BLaER1 treated with 17β-estradiol and CSF1 and Interleukin-3, amounts not matched to agents 10 nM and 100 nM (cell line): Measurements from ENCODE around the gene CHRNA9.
A peak's percentile ranks its signal among the peaks of the same experiment; 100 is the strongest.

Experiments used
- H3K27ac ChIP-seq, 11 experiments: shearing (Covaris generic); formaldehyde crosslinking; 2 replicates each; pipeline ENCODE4 v1.8.1; 2022
- H3K27me3 ChIP-seq, 11 experiments: shearing (Covaris generic); formaldehyde crosslinking; 2 replicates each; pipeline ENCODE4 v1.8.1; 2022
- H3K36me3 ChIP-seq, 11 experiments: shearing (Covaris generic); formaldehyde crosslinking; 2 replicates each; pipeline ENCODE4 v1.8.1; 2022
- H3K4me1 ChIP-seq, 10 experiments: shearing (Covaris generic); formaldehyde crosslinking; 2 replicates each; pipeline ENCODE4 v1.8.1; 2022
- H3K4me2 ChIP-seq, 11 experiments: shearing (Covaris generic); formaldehyde crosslinking; 2 replicates each; pipeline ENCODE4 v1.8.1; 2022
- H3K4me3 ChIP-seq, 10 experiments: shearing (Covaris generic); formaldehyde crosslinking; 2 replicates each; pipeline ENCODE4 v1.8.1; 2022
- H3K9ac ChIP-seq, 11 experiments: shearing (Covaris generic); formaldehyde crosslinking; 2 replicates each; pipeline ENCODE4 v1.8.1; 2022
- H3K9me3 ChIP-seq, 11 experiments: shearing (Covaris generic); formaldehyde crosslinking; replicated peaks in 1 of 11; 2 replicates each; pipeline ENCODE4 v1.8.1; 2022
- H4K20me1 ChIP-seq, 11 experiments: shearing (Covaris generic); formaldehyde crosslinking; 2 replicates each; pipeline ENCODE4 v1.8.1; 2022
- Cebpa-rat ChIP-seq, 11 experiments: shearing (Covaris generic); IDR thresholded peaks; 2 replicates each; pipeline ENCODE4 v1.8.1; 2022

Gene CHRNA9

DNA sequence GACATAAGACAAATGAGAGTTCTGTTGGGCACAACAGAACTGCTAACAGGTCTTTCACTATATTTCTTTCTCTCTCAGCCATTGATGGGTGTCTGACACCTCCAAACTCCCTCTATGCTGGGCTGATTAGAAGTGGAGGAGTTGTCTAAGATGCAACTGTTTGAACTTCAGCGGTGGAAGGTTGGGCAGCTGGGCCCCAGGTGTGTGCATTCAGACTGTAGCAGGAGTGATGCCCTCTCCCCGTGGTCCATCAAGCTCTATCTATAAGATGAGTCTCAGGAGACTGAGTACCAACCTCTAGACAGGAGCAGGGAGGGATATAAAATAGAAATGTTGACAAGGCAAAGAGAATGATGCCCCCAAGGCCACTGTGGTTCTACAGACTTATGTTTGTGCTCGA, 28.2 kb upstream of the CHRNA9 start:
- Histone ChIP-seq H3K4me1 (peaks cover 62 to 96% (median 90%) of the 10 kb centered on the region in 10 experiments), H3K4me3 (peak overlapping the region in 1 of 10 experiments; percentile 26; a peak in 2 of 20 replicates), H3K36me3 (no peaks in the 10 kb centered on the region; a peak in 1 of 22 replicates), H3K4me2 (peak overlapping the region; percentile 77 to 98 (median 92)), H3K27ac (peak overlapping the region; percentile 27 to 95 (median 90); a peak in 21 of 22 replicates), H4K20me1 (no peaks in the 10 kb centered on the region), H3K9ac (peak overlapping the region; percentile 27 to 83 (median 78); a peak in 20 of 22 replicates), H3K9me3 (peaks cover 4 to 16% (median 10%) of the 10 kb centered on the region in 11 experiments; a peak in 17 of 22 replicates), H3K27me3 (no peaks in the 10 kb centered on the region)
- TF ChIP-seq Cebpa-rat (IDR thresholded peaks at IDR 0.05) = no peak

DNA sequence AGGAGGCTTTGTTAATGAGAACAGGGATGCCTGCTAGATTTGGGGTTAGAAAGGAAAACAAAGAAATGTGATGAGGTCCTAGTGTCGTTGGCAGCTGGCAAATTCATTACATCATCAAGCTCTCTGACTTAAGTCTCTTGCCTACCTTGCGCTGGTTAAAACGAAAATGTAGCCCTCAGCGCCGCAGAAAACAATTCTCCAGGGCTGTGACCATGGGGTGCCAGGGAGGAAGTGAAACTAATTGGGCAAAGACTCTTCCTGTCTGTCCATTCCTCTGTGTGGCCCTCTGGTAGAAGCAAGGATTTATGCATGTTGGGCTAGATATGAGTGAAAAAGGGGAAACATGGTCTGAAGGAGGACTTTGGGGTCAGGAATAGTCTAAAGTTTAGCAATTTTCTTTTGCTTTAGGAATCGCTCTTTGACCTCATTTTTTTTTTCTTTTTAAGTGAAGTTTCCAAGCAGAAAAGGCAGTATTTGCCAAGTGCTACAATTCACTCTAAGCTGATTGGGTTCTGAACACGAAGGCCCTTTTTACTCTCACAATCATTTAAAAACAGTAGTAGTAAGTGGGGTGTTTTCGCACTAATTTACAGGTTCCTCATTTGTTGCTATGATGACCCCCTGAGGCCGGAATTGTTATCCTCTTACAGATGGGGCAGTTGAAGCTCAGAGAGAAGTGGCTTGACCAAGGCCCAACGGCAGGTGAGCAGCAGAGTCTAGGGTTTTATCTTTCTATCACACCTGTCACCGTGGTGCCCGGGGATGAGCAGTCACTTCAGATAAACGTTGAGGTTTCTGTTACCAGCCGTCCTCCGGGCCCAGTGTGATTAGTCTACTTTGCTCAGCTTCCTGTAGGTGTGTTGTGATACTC, 27.3 kb upstream of the CHRNA9 start:
- H3K9ac ChIP-seq = peak overlapping the region; percentile 52 to 83 (median 78); a peak in 21 of 22 replicates
- peak in 10 of 11 experiments; percentile 46 to 95 (median 84); a peak in 17 of 22 replicates for TF ChIP-seq Cebpa-rat (IDR thresholded peaks at IDR 0.05)
- peaks cover 60 to 96% (median 90%) of the 10 kb centered on the region in 10 experiments for H3K4me1 ChIP-seq
- peak overlapping the region; percentile 77 to 98 (median 92) for H3K4me2 ChIP-seq
- H4K20me1 ChIP-seq = no peaks in the 10 kb centered on the region
- peaks cover 4 to 16% (median 10%) of the 10 kb centered on the region in 11 experiments; a peak in 17 of 22 replicates for H3K9me3 ChIP-seq
- no peaks in the 10 kb centered on the region for H3K27me3 ChIP-seq
- H3K36me3 ChIP-seq = no peaks in the 10 kb centered on the region; a peak in 1 of 22 replicates
- H3K4me3 ChIP-seq = peak overlapping the region in 8 of 10 experiments; percentile 26 to 54 (median 36); a peak in 15 of 20 replicates
- H3K27ac ChIP-seq = peak overlapping the region; percentile 52 to 95 (median 90); a peak in 21 of 22 replicates

DNA sequence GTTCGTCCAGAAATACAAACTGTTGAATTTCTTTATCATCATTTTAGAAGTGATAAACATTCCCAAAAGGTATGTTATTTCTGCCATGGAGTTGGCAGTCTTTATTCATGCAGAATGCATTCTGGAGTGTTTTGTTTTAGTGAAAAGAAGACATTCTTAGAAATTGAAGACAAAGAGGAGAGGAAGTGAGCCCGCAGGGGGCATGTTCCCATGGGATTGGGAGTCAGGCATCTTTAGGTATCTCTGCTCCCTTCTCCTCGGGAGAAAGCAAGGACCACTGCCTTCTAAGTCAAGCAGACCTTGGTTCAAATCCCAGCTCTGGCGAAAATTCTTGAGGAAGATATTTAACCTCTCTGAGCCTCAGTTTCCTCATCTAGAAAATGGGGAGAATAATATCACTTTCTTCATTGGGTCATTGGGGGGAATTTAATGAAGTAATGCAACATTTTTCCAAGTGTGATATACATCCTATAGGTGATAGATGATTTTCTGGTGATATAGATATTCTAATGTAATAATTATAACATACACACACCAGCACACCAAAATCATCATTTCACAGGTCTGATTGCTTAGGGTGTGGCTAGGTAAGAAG, 26.5 kb upstream of the CHRNA9 start:
- Histone ChIP-seq H3K36me3 (no peaks in the 10 kb centered on the region; a peak in 1 of 22 replicates), H3K27ac (peak overlapping the region; percentile 52 to 95 (median 90); a peak in 21 of 22 replicates), H3K27me3 (no peaks in the 10 kb centered on the region), H3K4me2 (peak overlapping the region; percentile 77 to 98 (median 92)), H3K9ac (peak overlapping the region; percentile 52 to 83 (median 78); a peak in 21 of 22 replicates), H4K20me1 (no peaks in the 10 kb centered on the region), H3K4me3 (peak overlapping the region in 8 of 10 experiments; percentile 20 to 54 (median 36); a peak in 15 of 20 replicates), H3K4me1 (peaks cover 60 to 88% (median 83%) of the 10 kb centered on the region in 10 experiments), H3K9me3 (peaks cover 4 to 13% (median 9%) of the 10 kb centered on the region in 11 experiments; a peak in 17 of 22 replicates)
- no peak for TF ChIP-seq Cebpa-rat (IDR thresholded peaks at IDR 0.05)

DNA sequence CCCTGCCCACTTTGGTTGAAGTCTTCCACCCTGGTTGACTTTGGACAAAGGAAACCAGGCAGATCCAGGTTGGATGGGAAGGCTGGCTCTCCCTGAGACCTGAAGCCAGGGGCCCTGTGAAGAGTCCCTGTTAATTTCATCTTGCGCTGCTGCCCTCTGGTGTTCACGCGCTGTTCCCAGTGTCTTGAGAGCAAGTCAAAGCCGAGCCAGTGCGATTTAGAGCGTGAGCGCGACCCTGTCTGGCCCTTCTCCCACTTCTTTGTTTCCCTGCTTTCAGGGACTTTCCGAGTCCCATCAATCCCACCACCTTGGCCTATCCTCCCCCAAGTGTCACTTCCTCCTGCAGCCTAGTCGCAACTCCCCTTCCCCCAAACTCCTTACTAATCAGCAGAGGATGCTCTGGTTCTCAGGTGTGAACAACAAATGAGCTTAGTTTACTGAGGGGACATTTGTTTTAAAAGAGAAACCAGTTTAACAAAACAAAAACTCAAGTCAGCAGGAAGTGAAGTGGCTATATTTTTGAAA, 25.8 kb upstream of the CHRNA9 start:
- no peak for TF ChIP-seq Cebpa-rat (IDR thresholded peaks at IDR 0.05)
- Histone ChIP-seq H3K4me2 (peak overlapping the region; percentile 77 to 98 (median 92)), H3K27me3 (no peaks in the 10 kb centered on the region), H3K36me3 (no peaks in the 10 kb centered on the region; a peak in 1 of 22 replicates), H3K9ac (peak overlapping the region in 9 of 11 experiments; percentile 70 to 83 (median 78); a peak in 17 of 22 replicates), H3K9me3 (peaks cover 4 to 6% (median 5%) of the 10 kb centered on the region in 11 experiments; a peak in 17 of 22 replicates), H3K4me1 (peaks cover 60 to 86% (median 80%) of the 10 kb centered on the region in 10 experiments), H3K27ac (peak overlapping the region in 9 of 11 experiments; percentile 87 to 95 (median 90); a peak in 18 of 22 replicates), H3K4me3 (no peak overlapping the region; a peak in 1 of 20 replicates), H4K20me1 (no peaks in the 10 kb centered on the region)

DNA sequence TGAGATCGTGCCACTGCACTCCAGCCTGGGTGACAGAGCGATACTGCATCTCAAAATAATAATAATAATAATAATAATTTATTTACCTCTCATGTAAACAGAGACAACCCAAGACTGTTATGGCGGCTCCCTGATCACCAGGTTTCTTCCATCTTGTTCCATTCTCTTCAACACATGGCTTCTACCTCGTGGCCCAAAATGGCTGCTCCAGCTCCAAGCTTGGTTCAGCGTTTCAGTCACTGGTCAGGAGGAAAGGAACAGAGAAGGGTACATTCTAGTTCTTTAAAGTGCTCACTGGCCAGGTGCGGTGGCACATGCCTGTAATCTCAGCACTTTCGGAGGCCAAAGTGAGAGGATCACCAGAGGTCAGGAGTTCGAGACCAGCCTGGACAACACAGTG, 24.9 kb upstream of the CHRNA9 start:
- Histone ChIP-seq H3K4me3 (no peak overlapping the region), H3K4me1 (peaks cover 53 to 86% (median 71%) of the 10 kb centered on the region in 10 experiments), H3K36me3 (no peaks in the 10 kb centered on the region), H3K9ac (0 out of 22 replicates have a peak overlapping the region, but pooled peaks of 1 of the 11 experiments have one; percentile 83), H3K27me3 (no peaks in the 10 kb centered on the region), H4K20me1 (no peaks in the 10 kb centered on the region), H3K4me2 (peak overlapping the region in 5 of 11 experiments; percentile 56 to 98 (median 94); a peak in 8 of 22 replicates), H3K27ac (peak overlapping the region in 8 of 11 experiments; percentile 88 to 95 (median 90); a peak in 13 of 22 replicates), H3K9me3 (no peaks in the 10 kb centered on the region)
- no peak for TF ChIP-seq Cebpa-rat (IDR thresholded peaks at IDR 0.05)

DNA sequence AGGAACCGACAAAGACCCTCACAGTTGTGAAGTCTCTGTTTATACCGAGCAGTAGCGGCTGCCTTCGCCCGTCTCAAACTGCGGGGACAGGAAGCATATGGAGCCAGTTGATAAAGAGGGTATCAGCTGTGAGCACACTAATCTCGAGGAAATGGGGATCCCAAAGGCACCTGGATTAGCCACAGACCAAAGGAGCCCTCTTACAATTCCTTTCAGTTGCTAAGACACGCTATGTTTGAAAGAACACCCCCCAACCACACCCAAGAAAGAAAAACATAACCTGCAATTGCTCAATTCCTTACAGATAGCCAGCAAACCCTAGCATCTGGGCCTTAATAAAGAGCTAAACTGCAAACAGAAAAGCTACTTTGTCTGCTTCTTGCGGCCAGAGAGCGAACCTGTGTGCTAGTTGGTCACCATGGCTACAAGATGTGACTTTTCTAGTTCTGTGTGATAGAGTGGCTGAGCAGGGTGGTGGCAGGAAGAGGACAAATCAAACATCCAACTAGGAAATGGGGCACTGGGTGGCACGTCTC, 23.3 kb upstream of the CHRNA9 start:
- H3K9me3 ChIP-seq = no peaks in the 10 kb centered on the region
- peaks cover 47 to 85% (median 66%) of the 10 kb centered on the region in 10 experiments for H3K4me1 ChIP-seq
- H3K27me3 ChIP-seq = no peaks in the 10 kb centered on the region
- no peaks in the 10 kb centered on the region for H4K20me1 ChIP-seq
- H3K36me3 ChIP-seq = no peaks in the 10 kb centered on the region
- H3K4me2 ChIP-seq = peak overlapping the region; percentile 22 to 98 (median 66); a peak in 21 of 22 replicates
- peak overlapping the region in 9 of 11 experiments; percentile 9 to 56 (median 35); a peak in 15 of 22 replicates for H3K9ac ChIP-seq
- peak overlapping the region in 9 of 11 experiments; percentile 58 to 95 (median 90); a peak in 18 of 22 replicates for H3K27ac ChIP-seq
- peak in 3 of 11 experiments; percentile 18 to 47 (median 21); a peak in 3 of 22 replicates for TF ChIP-seq Cebpa-rat (IDR thresholded peaks at IDR 0.05)
- no peak overlapping the region for H3K4me3 ChIP-seq

DNA sequence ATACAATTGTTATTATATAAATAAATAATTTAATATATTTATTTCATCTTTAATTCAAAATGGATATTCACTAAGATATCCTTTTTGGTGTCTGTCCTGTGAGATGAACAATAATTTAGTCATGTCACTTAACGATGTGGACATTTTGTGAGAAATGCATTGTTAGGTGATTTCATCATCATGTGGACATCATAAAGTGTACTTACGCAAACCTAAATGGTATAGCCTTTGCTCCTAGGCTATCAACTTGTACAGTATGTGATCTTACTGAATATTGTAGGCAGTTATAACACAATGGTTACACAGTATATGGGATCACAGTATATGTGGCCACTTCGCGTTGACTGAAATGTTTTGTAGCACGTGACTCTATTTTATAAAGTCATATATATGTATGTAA, 20.2 kb upstream of the CHRNA9 start:
- H3K36me3 ChIP-seq = no peaks in the 10 kb centered on the region
- H3K27me3 ChIP-seq = no peaks in the 10 kb centered on the region
- H3K4me1 ChIP-seq = peaks cover 36 to 76% (median 54%) of the 10 kb centered on the region in 10 experiments
- no peak overlapping the region for H3K4me3 ChIP-seq
- no peak for TF ChIP-seq Cebpa-rat (IDR thresholded peaks at IDR 0.05)
- H3K4me2 ChIP-seq = peak overlapping the region in 4 of 11 experiments; percentile 28 to 91 (median 80); a peak in 4 of 22 replicates
- H3K9ac ChIP-seq = no peak overlapping the region
- H3K27ac ChIP-seq = peak overlapping the region in 6 of 11 experiments; percentile 3 to 92 (median 84); a peak in 3 of 22 replicates
- H3K9me3 ChIP-seq = no peaks in the 10 kb centered on the region
- H4K20me1 ChIP-seq = no peaks in the 10 kb centered on the region

DNA sequence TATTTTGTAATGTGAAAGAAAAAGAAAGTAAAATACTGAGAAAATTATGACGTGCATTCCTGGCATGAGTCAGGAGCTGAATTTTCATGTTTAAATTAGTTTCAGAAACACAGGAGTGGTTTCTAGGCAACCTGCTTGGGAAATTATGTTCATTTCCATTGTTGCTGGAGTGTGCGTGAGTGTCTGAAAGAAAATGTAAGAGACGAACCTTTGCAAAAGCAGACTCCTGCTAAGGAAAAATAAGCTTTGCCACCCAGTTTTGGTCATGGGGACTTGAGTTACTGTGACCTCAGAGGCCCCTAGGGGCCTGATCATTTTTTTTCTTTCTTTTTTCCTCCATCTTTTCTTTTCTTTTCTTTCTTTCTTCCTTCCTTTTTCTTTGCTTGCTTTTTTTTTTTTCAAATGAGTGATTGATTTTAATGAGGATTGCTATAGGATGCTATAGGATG, 18.8 kb upstream of the CHRNA9 start:
- Histone ChIP-seq H3K36me3 (no peaks in the 10 kb centered on the region), H3K9me3 (no peaks in the 10 kb centered on the region), H3K27ac (peak overlapping the region; percentile 60 to 92 (median 81)), H4K20me1 (no peaks in the 10 kb centered on the region), H3K27me3 (no peaks in the 10 kb centered on the region), H3K9ac (peak overlapping the region; percentile 61 to 81 (median 74); a peak in 21 of 22 replicates), H3K4me3 (peak overlapping the region in 8 of 10 experiments; percentile 30 to 55 (median 48); a peak in 15 of 20 replicates), H3K4me1 (peaks cover 33 to 75% (median 46%) of the 10 kb centered on the region in 10 experiments), H3K4me2 (peak overlapping the region; percentile 66 to 93 (median 79))
- no peak for TF ChIP-seq Cebpa-rat (IDR thresholded peaks at IDR 0.05)
